ENCODE data around the gene NAA30.

GRCh38 chr14:57392830-57393229, 2.4 kb downstream of the NAA30 start:
- TF ChIP-seq CTCF (IDR thresholded peaks at IDR 0.05; ENCODE audit: poor library complexity, severe bottlenecking) (no peak), EZH2 (IDR thresholded peaks at IDR 0.05; ENCODE audit: borderline replicate concordance, insufficient read depth, low read length, poor library complexity, severe bottlenecking) (no peak), RAD21 (conservative IDR thresholded peaks at IDR 0.05) (no peak), EP300 (conservative IDR thresholded peaks at IDR 0.05; ENCODE audit: poor library complexity, severe bottlenecking) (no peak), POLR2AphosphoS5 (IDR thresholded peaks at IDR 0.05) (no peak), TAF1 (IDR thresholded peaks at IDR 0.05; ENCODE audit: low read depth) (no peak), REST (IDR thresholded peaks at IDR 0.05; ENCODE audit: borderline replicate concordance) (no peak), SMC3 (conservative IDR thresholded peaks at IDR 0.05; ENCODE audit: poor library complexity) (no peak)
